ENCODE data around the gene JMJD7.

JMJD7 gene

GRCh38 chr15:41847206-41847605, 19.3 kb downstream of the JMJD7 start:
- DNase-seq (ENCODE audit: low read depth), result no peak

- DNase-seq (ENCODE audit: low read depth), result no peak
These were observed 20.1 kb downstream of the JMJD7 start for GRCh38 chr15:41847981-41848380.

GRCh38 chr15:41848631-41849030, 20.7 kb downstream of the JMJD7 start:
- no peak for DNase-seq (ENCODE audit: low read depth)

- no peak for DNase-seq (ENCODE audit: low read depth)
These were observed 21.3 kb downstream of the JMJD7 start for GRCh38 chr15:41849204-41849603.

- DNase-seq (ENCODE audit: low read depth), result no peak
These were observed 22.0 kb downstream of the JMJD7 start for GRCh38 chr15:41849861-41850260.

DNA sequence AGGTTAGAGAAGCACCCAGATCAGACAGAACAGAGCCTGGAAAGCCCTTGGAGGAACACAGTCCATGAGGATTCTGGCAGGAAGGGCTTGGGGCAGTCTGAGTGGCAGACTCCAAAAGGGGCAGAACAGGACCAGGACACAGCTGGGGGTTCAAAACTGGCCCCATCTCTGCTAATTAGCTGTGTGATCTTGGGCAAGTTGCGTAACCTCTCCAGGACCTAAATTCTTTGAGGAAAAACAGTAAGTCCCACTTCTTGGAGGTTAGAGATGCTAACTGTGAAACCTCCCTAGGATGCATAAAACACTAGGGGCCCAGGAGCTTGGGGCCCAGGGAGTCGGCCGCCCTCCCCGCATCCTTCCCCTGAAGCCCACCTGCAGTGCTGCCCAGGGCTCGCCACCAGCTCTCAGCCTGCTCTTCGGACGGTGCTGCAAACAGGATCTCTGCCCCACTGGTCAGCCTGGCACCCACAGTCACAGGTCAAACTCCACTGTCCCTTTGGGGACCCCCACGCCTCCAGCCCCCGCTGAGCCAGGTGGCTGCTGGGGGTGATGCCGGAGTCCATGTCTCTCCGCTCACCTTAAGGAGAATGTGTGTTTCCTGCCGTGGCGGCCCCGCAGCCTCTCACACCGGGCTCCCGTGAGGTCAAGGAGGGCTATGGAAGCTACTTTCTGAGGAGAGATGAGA, 22.7 kb downstream of the JMJD7 start:
- no peak for DNase-seq (ENCODE audit: low read depth)

DNA sequence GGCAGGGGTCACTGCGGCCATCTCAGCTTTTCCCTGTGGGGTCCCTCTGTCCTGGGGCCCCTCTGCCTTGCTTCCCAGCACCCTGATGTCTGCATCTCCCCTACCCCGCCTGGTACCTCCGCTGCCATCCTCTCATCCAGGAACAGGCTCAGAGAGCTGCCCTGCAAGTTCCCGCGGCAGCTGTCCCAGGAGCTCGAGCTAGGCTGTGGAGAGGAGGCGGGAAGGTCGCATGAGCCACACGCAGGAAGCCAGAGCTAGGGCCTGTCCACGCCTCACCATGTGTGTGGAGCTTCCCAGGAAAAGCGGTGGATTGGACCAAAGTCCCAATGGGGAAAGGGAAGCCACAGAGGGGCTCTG, 23.3 kb downstream of the JMJD7 start:
- no peak for DNase-seq (ENCODE audit: low read depth)

DNA sequence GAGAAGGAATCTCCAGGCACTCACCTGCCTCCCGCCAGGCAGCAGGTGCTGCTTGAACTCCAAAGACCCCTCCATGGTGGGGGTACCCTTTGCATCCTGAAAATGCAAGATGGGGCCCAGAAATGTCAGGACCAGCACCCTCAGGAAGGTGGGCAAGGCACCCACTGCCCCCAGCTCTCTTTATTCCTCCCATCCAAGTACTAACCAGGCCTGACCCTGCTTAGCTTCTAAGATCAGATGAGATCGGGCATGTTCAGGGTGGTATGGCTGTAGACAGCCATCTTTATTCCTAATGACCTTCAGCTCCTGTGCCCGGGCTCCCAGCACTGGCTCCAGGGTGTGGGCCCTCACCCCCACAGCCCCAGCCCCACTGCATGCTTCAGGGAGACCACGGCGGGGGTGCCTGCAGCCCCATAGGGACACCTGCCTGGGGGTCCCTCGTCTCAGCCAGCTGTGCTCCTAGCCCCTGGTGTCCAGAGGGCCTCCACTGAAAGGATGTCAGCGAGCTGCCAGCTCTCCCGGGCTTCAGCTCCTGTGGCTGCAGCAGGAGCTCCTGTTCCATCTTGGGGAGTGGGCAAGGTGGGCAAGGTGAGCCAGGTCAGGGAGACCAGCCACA, 24.0 kb downstream of the JMJD7 start:
- no peak for DNase-seq (ENCODE audit: low read depth)

GRCh38 chr15:41852736-41853590, 25.1 kb downstream of the JMJD7 start:
- DNase-seq (ENCODE audit: low read depth), result no peak

DNA sequence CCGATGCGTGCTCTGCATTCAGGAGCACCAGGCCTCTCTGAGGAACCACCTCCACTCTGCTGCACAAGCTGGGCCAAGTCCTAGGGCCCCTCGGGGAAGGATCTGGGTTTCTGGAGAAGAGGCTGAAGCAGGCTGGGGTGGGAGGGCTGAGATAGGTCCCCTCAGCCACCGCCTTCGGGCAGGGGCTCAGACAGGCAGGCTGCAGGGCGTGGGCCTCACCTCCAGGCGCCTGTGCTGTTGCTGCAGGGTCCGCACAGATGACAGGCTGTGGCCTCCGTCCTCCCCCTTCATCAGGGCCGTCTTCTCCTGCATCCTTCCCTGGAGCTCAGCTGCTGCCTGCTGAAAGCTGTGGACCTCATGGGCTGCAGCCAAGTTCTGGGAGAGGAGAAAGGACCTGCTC, 25.9 kb downstream of the JMJD7 start:
- DNase-seq (ENCODE audit: low read depth), result no peak

GRCh38 chr15:41854443-41854842, 26.6 kb downstream of the JMJD7 start:
- no peak for DNase-seq (ENCODE audit: low read depth)

GRCh38 chr15:41855261-41855961, 27.5 kb downstream of the JMJD7 start:
- no peak for DNase-seq (ENCODE audit: low read depth)

DNA sequence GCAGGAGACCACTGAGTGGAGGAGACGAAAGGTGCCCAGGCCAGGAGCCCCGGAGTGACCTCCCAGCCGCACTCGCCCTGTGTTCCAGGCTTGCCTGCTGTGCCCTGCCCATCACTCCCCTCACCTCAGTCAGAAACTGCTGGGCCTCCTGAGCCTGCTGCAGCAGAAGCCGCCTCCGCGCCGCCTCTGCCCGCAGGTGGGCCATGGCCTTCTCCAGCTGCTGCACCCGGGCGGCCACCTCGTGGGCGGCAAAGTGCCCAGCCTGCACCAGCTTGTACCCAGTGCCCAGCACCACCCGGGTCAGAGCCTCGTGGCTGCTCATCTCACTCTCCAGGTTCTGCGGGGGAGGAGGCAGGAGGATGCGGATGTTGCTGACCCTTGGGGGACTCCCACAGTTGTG, 28.4 kb downstream of the JMJD7 start:
- no peak for DNase-seq (ENCODE audit: low read depth)

GRCh38 chr15:41856716-41857115, 28.8 kb downstream of the JMJD7 start:
- DNase-seq (ENCODE audit: low read depth), result no peak

- no peak for DNase-seq (ENCODE audit: low read depth)
These were observed 29.4 kb downstream of the JMJD7 start for GRCh38 chr15:41857316-41857715.

DNA sequence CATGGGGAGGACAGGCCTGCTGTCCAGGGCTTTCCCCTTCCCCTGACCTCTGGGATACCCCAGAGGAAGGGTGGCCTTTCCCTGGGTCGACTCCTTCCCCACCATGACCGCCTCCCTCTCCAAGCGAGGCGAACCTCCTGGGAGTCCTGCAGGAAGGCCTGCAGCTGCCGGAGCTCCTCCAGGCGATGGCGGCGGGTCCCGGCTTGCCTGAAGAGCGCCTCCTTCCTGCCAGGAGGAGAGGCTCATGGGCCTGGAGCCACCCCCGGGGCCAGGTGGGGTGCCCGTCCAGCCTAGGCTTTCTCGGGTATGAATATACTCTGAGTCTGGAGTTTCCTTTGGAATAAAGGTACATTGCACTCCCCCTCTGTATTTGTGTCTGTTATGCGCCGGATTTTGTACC, 30.9 kb downstream of the JMJD7 start:
- DNase-seq (ENCODE audit: low read depth), result no peak

DNA sequence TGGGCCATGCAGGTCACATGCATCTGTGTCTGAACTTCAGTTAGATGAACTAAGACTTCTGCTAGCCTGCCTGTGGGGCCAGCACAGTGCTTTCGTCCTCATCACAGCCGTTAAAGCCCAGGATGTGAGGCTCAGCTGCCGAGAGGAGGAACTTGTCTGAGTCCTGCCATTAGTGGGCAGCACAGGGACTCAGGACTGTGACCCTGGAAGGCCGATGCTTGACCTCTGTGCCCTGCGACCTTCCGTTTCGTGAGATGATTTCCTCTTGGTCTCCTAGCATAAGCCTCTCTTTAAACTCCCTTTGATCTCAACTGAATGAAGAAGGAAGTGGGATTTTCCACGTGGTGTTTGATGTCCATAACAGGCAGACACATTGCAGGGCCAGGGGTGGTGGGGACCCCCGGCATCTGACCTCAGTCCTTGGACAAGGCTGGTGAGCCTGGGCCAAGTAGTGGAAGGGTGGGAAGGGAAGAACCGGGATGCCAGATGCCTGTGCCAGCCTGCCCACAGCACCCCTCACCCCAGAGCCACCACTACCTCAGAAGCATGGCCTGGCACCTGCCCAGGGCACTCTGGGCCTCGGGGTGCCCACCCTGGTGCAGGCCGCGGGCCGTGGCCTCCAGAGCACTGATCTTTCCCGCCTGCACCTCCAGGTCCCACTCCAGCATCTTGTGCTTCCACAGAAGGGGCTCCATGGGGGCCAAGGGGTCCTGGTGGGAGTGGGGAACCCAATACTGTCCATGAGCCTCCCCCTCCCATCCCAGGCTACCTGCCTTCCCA, 32.3 kb downstream of the JMJD7 start:
- DNase-seq (ENCODE audit: low read depth), result no peak

- no peak for DNase-seq (ENCODE audit: low read depth)
These were observed 34.0 kb downstream of the JMJD7 start for GRCh38 chr15:41861736-41862356.

GRCh38 chr15:41862515-41863116, 34.7 kb downstream of the JMJD7 start:
- DNase-seq (ENCODE audit: low read depth), result no peak

DNA sequence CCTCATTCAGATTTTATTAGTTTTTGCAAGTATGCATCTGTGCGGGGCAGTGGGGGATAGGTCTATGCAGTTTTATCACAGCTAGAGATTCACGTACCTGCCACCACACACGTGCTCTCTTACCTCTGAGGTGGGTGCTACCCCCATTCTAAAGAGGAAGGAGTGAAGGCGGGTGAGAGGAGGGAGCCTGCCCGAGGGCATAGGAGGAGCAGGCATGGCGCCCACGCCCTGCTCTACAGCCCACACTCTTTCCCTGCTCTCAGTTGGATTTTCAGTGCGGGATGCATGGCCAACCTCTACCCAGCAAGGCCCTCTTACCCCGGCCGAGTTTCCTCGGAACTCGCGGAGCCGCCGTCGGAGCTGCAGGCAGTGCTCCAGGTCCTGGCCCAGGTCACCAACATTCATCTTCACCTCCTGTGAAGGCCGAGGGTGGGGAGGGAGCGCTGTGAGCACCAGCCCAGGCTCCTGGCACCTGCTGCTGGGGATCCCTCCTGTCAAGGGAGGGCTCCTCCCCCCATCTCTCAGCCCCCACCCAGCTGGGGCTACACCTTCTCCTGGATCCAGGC, 37.7 kb downstream of the JMJD7 start:
- no peak for DNase-seq (ENCODE audit: low read depth)
